ENCODE results near the gene SCART1. TPM values are rescaled to one million over a fixed set of nuclear protein-coding genes. Genes with fewer than 3 reads are reported as not detected.

The SCART1 gene
- total and polyA plus RNA-seq, 2 of the 4 experiments (the other 2 are of a cell fraction), result 0.54 to 2.1 TPM

- Histone ChIP-seq H4K20me1 (ENCODE audit: insufficient read depth, low read length) (no peaks in the 10 kb centered on the region), H2BK15ac (ENCODE audit: low read depth, low read length) (no peak overlapping the region), H3K4me3 (ENCODE audit: insufficient read depth, low read depth, low read length) (no peak overlapping the region), H3K79me1 (ENCODE audit: low read depth in 1 of 2, low read length in 2 of 2) (no peaks in the 10 kb centered on the region), H2AK5ac (ENCODE audit: low read depth, low read length) (no peak overlapping the region), H2AK9ac (replicated peaks; ENCODE audit: low read depth, low read length, poor library complexity) (no peak overlapping the region), H3K27ac (ENCODE audit: insufficient read depth, low read length) (no peak overlapping the region), H3K27me3 (ENCODE audit: control insufficient read depth, insufficient read depth, low read length) (no peaks in the 10 kb centered on the region), H3K4me2 (ENCODE audit: low read depth, low read length) (no peak overlapping the region), H3K9me1 (ENCODE audit: insufficient read depth, low read length) (no peaks in the 10 kb centered on the region), H3K36me3 (ENCODE audit: control insufficient read depth, insufficient read depth, low read length) (no peaks in the 10 kb centered on the region), H3K18ac (ENCODE audit: low read depth, low read length) (no peak overlapping the region), H3K4ac (ENCODE audit: low read depth, low read length) (no peak overlapping the region), H2BK5ac (ENCODE audit: low read depth, low read length, poor library complexity, severe bottlenecking) (no peak overlapping the region), H2AFZ (replicated peaks; ENCODE audit: low read length, poor library complexity) (no peak overlapping the region), H3K4me1 (ENCODE audit: control insufficient read depth, insufficient read depth, low read length) (no peaks in the 10 kb centered on the region), H2BK20ac (ENCODE audit: low read depth, low read length) (no peak overlapping the region), H3K56ac (ENCODE audit: extremely low read depth, insufficient read depth, low read length) (no peak overlapping the region), H3K23ac (ENCODE audit: low read depth, low read length) (no peak overlapping the region), H3K9me3 (ENCODE audit: control insufficient read depth, insufficient read depth, low read length) (no peaks in the 10 kb centered on the region), H4K5ac (ENCODE audit: low read depth, low read length) (no peak overlapping the region), H2BK120ac (ENCODE audit: low read depth, low read length) (no peak overlapping the region), H4K8ac (ENCODE audit: low read depth in 2 of 2, low read length in 2 of 2) (no peak overlapping the region), H3K9ac (ENCODE audit: low read depth, low read length) (no peak overlapping the region), H4K91ac (ENCODE audit: insufficient read depth, low read depth, low read length) (no peak overlapping the region), H3K14ac (replicated peaks; ENCODE audit: low read depth, low read length) (no peak overlapping the region)
- no peak for DNase-seq
- WGBS, 2 experiments (ENCODE audit: extremely low coverage in 2 of 2, insufficient read length in 1 of 2), result no CpG with 5 or more reads among the region's 7 CpGs
- no peak for TF ChIP-seq RCOR1 (IDR thresholded peaks at IDR 0.05; ENCODE audit: insufficient replicate concordance, low read length)
- in situ Hi-C loops (cut with MboI; ENCODE audit: low sequenced_read_pairs), result no loop called here
- CTCF ChIA-PET, result no interaction called here
- no peak for ATAC-seq (ENCODE audit: low read depth)
- no TSS peak for BruUV-seq (replicated peaks)
- dilution Hi-C loops (cut with HindIII; ENCODE audit: low sequenced_read_pairs, unreplicated experiment), result no loop called here
- POLR2A ChIA-PET (ENCODE audit: unreplicated experiment), result no interaction called here
- intact Hi-C loops (cut with micrococcal nuclease), result no loop called here
These were observed 7.3 kb downstream of the SCART1 start for GRCh38 chr10:133461027-133461426.
